AG04449 (cell line): ENCODE results near the gene VILL.

Experiments used
- CTCF ChIA-PET: fragments of 350-600 bp; formaldehyde crosslinking; extraction: SDS; loops from one replicate; lab custom pipeline; 2021; ENCODE audit warnings: antibody characterized with exemption; lab: Yijun Ruan, JAX
- POLR2A ChIA-PET: fragments of 400-600, 350-600 bp; formaldehyde crosslinking; extraction: SDS; loops from one replicate; lab custom pipeline; 2020; ENCODE audit warnings: antibody characterized with exemption, inconsistent platforms; lab: Yijun Ruan, JAX
- DNase-seq: peaks from one replicate; pipeline ENCODE4 v3.0.0-alpha.2; 2010; ENCODE audit warnings: low read depth, low spot score
- H3K4me3 ChIP-seq: 2 replicates; pipeline ENCODE4 v1.5.1; 2011; ENCODE audit warnings: low read depth, mild to moderate bottlenecking, control low read depth, low read length
- CTCF ChIP-seq: IDR thresholded peaks from one replicate; pipeline ENCODE4 v1.5.1; 2011; ENCODE audit warnings: mild to moderate bottlenecking, moderate library complexity, low read length, control low read depth, inconsistent platforms; ENCODE audit not compliant: insufficient read depth; ENCODE audit errors: missing control alignments

Gene VILL

GRCh38 chr3:37957539-37957936 lies 33.0 kb upstream of the VILL start:
- ChIA-PET CTCF (interaction anchor here (1.8 to 4.9 kb wide), 2 partner anchors 9 to 17 kb away, joined by 5 to 47 read pairs; no protein-coding TSS in a partner anchor), POLR2A (no interaction called here)
- H3K4me3 ChIP-seq = no peak overlapping the region
- DNase-seq = no peak
- no peak for TF ChIP-seq CTCF

GRCh38 chr3:37961622-37962431 lies 28.8 kb upstream of the VILL start:
- no peak for DNase-seq
- ChIA-PET POLR2A (interaction anchor here (0.7 kb wide), 1 partner anchor 17 kb away, joined by 3 read pairs; no protein-coding TSS in a partner anchor), CTCF (interaction anchor here (1.0 to 11.0 kb wide), 6 partner anchors 9 to 61 kb away, joined by 3 to 145 read pairs (median 4); no protein-coding TSS in a partner anchor)
- TF ChIP-seq CTCF = no peak
- H3K4me3 ChIP-seq = no peak overlapping the region

GRCh38 chr3:37963016-37963415 lies 27.6 kb upstream of the VILL start:
- TF ChIP-seq CTCF = no peak
- ChIA-PET CTCF (interaction anchor here (0.8 to 11.0 kb wide), 6 partner anchors 7 to 62 kb away, joined by 3 to 145 read pairs (median 4); no protein-coding TSS in a partner anchor), POLR2A (no interaction called here)
- no peak overlapping the region for H3K4me3 ChIP-seq
- no peak for DNase-seq

- ChIA-PET POLR2A (no interaction called here), CTCF (interaction anchor here (1.8 to 11.0 kb wide), 3 partner anchors 8 to 33 kb away, joined by 6 to 145 read pairs (median 47); no protein-coding TSS in a partner anchor)
- TF ChIP-seq CTCF = no peak
- no peak overlapping the region for H3K4me3 ChIP-seq
- DNase-seq = no peak
Measured at GRCh38 chr3:37963635-37964034, 27.0 kb upstream of the VILL start.

GRCh38 chr3:37964146-37964545 lies 26.4 kb upstream of the VILL start:
- POLR2A ChIA-PET = no interaction called here
- no peak for DNase-seq
- CTCF ChIA-PET = interaction anchor here (1.8 to 11.0 kb wide), 3 partner anchors 9 to 33 kb away, joined by 6 to 145 read pairs (median 47); no protein-coding TSS in a partner anchor
- TF ChIP-seq CTCF = no peak
- no peak overlapping the region for H3K4me3 ChIP-seq

- TF ChIP-seq CTCF = no peak
- DNase-seq = no peak
- H3K4me3 ChIP-seq = no peak overlapping the region
- POLR2A ChIA-PET = no interaction called here
- CTCF ChIA-PET = interaction anchor here (0.9 to 11.0 kb wide), 4 partner anchors 9 to 32 kb away, joined by 4 to 145 read pairs (median 26); no protein-coding TSS in a partner anchor
Measured at GRCh38 chr3:37964716-37965115, 25.9 kb upstream of the VILL start.
